Left ventricle myocardium superior (tissue), 1 donor: ENCODE results near the gene KRT84. TPM values are rescaled to one million over a fixed set of nuclear protein-coding genes. Genes with fewer than 3 reads are reported as not detected.

Experiments used
- ATAC-seq: fragments of 200-7000 bp; cut with Tn5 transposase; one replicate; pipeline ENCODE4 v1.9.1; 2020; ENCODE audit warnings: mild to moderate bottlenecking, moderate library complexity
- DNase-seq: peaks from one replicate; pipeline ENCODE4 v3.0.0-alpha.2; 2020
- intact Hi-C: fragments of 100-400 bp; cut with micrococcal nuclease; formaldehyde crosslinking; loops from one replicate; pipeline ENCODE4 v1.11.0; 2022
- total RNA-seq: library from RNA; stranded (reverse); fragmentation: NEBNext Ultra II Directional; extraction: Animal tissue kit (Norgen Biotek cat#: 25700); gene quantifications from one replicate; pipeline ENCODE4 v1.2.1, GENCODE V29; 2021
- donor health status: DM: no; HTN: yes; CAD: no; lungs with severe emphysema.

The KRT84 gene
- total RNA-seq, 1 donor from 2014 or later = not detected

DNA sequence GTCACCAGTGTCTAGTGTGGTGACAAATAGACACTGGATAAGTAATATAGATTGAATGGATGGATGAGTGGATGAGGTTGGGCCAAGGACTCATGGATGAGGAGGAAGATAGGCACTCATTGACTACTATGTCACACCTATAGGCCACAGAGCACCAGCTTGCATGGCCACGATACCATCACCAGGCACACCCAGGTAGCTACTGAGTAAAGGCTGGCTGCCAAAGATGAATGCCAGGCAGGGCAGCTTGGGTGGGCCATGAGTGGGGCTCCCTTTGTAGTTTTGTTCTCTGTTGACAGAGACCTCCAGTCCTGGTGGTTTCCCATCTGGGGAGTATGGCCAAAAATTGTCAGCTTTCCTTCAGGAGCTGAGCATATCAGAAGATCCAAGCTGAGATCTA lies 53.1 kb downstream of the KRT84 start:
- intact Hi-C loops = no loop called here
- ATAC-seq (no peak), DNase-seq (no peak)

DNA sequence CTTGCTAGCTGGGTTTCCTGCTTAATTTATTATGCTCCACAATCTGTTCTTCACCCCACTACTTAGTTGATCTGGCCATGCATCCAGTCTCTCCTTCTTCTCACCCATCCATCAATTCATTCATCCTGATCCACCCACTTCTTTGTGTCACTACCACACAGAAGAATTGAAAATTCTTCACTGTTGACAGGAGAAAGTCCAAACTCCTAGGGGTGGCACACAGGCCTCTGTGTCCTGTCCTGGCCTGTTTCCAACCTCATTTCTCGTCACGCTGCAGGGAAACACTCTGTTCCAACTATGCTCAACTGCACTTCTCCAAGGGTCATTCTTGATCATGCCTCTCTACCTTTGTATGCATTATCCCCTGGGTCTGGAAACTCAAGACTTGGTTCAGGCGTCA lies 53.6 kb downstream of the KRT84 start:
- DNase-seq = no peak
- intact Hi-C loops = no loop called here
- no peak for ATAC-seq

DNA sequence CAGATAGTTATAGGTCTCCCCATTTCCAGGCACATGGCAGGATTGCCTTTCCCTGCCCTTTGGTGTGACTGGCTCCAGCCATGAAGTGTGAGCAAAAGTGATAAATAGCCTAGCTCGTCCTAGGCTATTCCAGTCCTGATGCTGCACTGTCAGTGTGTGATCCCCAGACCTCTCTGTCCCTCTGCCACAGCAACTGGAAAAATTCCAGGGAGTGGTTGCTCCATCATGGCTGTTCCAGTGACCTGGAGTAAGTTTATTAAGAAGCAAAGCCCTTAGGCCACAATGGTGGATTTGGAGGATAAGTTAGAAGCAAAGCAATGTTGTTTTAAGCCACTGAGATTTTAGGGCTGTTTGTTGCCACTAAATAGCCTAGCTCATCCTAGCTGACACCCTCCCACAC lies 54.4 kb downstream of the KRT84 start:
- ATAC-seq = no peak
- intact Hi-C loops = no loop called here
- no peak for DNase-seq

DNA sequence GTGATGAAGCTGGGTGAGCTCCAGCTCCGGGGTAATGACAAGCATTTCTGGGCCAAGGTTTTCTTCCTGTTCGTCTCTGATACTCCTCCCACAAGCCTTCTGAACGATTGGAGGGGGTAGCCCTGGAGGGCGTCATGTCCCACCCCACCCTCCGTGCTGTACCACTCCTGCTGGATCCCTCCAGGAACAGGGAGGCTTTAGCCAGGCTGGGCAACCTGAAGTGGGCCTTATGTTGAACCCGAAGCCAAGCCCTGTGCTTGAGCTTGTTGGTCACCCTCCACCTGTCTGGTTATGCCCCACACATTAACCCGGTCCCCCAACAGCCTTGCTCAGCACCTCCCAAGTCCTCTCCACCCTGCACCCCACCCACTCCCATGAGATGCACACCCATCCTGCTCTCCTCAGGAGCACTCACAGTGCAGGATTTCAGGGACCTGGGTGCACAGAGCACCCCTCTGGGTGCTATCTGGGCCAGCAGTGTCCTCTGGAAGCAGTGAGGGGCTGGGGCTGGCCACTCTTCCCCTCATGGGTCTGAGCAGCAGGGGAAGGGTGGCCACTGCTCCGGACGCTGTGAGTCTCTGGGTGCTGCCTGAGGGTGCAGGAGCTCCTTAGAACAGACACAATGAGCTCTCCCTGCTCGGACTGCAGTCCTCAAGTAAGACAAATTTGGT lies 57.5 kb downstream of the KRT84 start:
- ATAC-seq (no peak), DNase-seq (no peak)
- intact Hi-C loops = loop anchor here (5.0 kb wide), 1 partner anchor 171 kb away; no protein-coding TSS in a partner anchor

Other genes with a start within 250 kb of the KRT84 start
- not detected for gene KRT80, start 193.6 kb downstream of the KRT84 start, total RNA-seq
- 0.69 TPM for gene KRT7, start 152.4 kb downstream of the KRT84 start, total RNA-seq
- not detected for gene KRT86, start 111.0 kb downstream of the KRT84 start, total RNA-seq
- gene KRT81, start 94.1 kb downstream of the KRT84 start, total RNA-seq = not detected
- not detected for gene KRT83, start 64.3 kb downstream of the KRT84 start, total RNA-seq
- not detected for gene KRT85, start 18.2 kb downstream of the KRT84 start, total RNA-seq
- not detected for gene KRT82, start 20.7 kb upstream of the KRT84 start, total RNA-seq
- not detected for gene KRT75, start 48.7 kb upstream of the KRT84 start, total RNA-seq
- gene KRT6B, start 66.5 kb upstream of the KRT84 start, total RNA-seq = not detected
- gene KRT6C, start 88.2 kb upstream of the KRT84 start, total RNA-seq = not detected
- gene KRT6A, start 107.6 kb upstream of the KRT84 start, total RNA-seq = 0.27 TPM
- gene KRT5, start 134.7 kb upstream of the KRT84 start, total RNA-seq = 1.1 TPM
- gene KRT71, start 167.5 kb upstream of the KRT84 start, total RNA-seq = not detected
- not detected for gene KRT74, start 188.2 kb upstream of the KRT84 start, total RNA-seq
- gene KRT72, start 215.8 kb upstream of the KRT84 start, total RNA-seq = not detected
- not detected for gene KRT73, start 232.9 kb upstream of the KRT84 start, total RNA-seq